NCI-H524 treated with DMSO at 0.1 percent for 48 hours (cell line): Measurements from ENCODE around the gene SPAG16.

ENCODE experiments used
- DNase-seq: peaks from one replicate; lab custom pipeline; 2025; lab: John Stamatoyannopoulos, UW

The SPAG16 gene

DNA sequence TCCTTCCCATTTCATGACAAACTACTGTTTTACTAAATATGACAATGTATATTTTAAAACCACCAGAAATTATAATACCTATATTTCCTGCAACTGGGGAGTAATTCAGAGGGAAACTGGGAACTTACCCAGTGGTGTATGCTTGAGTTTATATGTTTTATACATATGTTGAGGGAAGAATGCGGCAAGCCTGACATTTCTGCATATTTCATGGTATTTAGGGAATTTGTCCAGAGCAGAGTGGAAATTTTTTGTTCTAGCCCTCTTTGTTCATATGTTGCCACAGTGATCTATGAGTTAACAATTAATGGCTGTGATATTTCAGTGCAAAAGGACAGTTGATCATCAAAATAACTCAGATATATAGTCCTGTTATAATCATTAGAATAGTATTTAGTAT is 895.8 kb downstream of the SPAG16 start:
- no peak for DNase-seq

DNA sequence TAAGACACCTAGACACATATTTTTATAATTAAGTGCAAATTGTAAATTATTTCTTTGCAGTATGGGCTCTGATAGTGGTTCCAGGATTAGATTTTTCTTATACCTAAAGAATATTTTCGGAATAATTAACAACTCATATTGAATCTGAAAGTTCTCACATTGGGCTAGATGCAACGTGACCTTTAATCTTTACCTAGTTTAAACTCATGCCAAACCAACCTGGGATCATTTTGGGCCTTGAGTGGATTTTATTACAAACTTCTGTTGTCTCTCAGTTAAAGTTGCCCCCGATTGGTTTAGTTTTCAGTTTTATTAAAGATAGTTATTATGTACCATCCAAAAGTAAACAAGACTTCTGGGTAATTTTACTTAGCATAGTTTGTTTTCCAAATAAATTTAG is 896.4 kb downstream of the SPAG16 start:
- no peak for DNase-seq

- no peak for DNase-seq
Observed at GRCh38 chr2:214184461-214184860, 900.2 kb downstream of the SPAG16 start.

DNA sequence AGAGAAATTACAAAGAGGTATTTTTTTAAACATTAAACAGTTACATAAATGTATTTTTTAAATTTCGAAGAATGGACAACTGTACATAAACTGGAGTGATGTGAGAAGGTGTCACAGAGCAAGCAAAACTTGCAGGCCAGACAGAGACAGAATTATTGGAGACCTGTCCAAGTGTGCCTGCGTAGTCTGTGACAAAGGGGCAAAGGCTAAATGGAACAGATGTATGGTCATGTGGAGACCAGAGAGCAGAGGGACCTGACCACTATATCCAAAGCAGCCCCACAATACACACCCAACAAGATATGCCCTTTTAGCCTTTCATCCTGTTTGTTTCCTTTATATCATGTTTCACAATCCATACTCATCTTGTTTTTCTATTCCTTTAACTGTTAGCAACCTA is 901.3 kb downstream of the SPAG16 start:
- DNase-seq, result no peak

DNA sequence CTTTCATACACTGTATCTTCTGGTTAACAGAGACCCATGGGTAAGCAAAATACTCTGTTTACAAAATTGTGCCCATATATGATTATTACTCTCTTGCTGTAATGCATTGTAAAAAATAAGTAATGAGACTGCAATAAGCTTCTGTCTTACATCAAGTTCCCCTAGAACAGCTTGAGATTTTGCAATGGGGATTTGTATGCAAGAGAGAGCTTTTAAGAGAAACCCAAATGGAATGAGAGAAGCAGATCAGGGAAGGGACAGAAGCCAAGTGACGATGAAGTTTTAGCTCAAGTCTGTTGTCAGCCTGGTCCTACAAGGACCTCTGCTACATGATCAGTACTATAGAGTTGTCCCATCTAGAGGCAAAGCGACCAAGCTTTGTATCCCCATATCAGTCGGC is 908.4 kb downstream of the SPAG16 start:
- DNase-seq, result no peak

DNA sequence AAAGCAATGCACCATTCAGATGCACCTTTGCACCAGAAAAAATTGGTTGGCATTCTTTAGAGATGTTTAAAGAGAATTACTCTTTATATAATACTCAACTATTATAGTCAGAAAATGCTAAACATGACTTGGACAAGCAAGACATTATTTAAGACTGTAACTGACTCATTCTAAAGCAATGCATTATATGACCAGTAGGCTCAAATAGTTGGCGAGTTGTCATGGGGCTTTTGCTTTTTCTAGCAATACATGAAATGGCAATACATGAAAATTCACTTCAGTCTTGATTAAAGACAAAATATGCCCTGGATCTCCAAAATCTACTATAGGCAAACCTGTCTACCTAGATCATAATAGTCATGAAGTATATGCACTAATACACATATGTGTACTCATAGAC is 909.7 kb downstream of the SPAG16 start:
- DNase-seq, result no peak

DNA sequence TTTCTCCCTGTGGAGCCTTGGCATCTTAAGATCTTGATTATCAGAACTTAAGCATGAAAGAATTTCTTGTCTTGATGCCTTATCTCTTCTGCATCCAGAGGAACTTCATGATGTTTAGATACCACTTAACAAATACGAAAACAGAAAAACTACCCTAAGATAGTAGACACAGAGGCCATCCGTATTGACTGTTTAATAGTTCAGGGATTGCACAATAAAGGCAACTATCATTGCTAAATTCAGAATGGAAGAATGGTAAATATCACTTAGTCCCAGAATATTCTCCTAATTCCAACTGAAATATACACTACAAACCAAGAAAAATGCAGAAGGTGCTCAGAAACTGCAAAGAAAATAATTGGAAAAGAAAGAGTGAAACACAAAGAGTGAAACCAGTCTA is 912.0 kb downstream of the SPAG16 start:
- no peak for DNase-seq

GRCh38 chr2:214201892-214202291 is 917.6 kb downstream of the SPAG16 start:
- no peak for DNase-seq

- no peak for DNase-seq
Observed at GRCh38 chr2:214203214-214203613, 919.0 kb downstream of the SPAG16 start.

- DNase-seq, result no peak
Observed at GRCh38 chr2:214203744-214204289, 919.6 kb downstream of the SPAG16 start.

GRCh38 chr2:214215107-214215506 is 930.8 kb downstream of the SPAG16 start:
- no peak for DNase-seq

DNA sequence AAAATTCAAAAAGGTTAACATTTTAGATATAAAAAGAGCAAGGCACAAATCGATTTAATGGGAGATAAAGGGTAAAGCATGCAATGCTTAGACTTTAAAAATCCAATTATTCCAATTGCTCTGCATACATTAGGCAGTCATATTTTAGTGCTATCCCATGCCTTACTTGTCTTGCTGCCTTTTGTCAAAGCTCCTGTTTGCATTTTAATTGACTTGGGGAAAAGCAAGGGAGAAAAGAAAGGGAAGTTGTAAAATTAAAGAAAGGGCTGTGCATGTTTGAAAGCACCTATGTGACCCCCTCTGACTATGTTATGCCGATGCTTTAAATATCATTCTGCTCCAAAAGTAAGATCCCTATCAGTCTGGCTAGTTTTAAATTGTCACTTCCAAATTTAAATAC is 932.9 kb downstream of the SPAG16 start:
- DNase-seq, result no peak

GRCh38 chr2:214217599-214217998 is 933.3 kb downstream of the SPAG16 start:
- no peak for DNase-seq

GRCh38 chr2:214220251-214220650 is 936.0 kb downstream of the SPAG16 start:
- DNase-seq, result no peak

GRCh38 chr2:214226061-214226460 is 941.8 kb downstream of the SPAG16 start:
- DNase-seq, result no peak

DNA sequence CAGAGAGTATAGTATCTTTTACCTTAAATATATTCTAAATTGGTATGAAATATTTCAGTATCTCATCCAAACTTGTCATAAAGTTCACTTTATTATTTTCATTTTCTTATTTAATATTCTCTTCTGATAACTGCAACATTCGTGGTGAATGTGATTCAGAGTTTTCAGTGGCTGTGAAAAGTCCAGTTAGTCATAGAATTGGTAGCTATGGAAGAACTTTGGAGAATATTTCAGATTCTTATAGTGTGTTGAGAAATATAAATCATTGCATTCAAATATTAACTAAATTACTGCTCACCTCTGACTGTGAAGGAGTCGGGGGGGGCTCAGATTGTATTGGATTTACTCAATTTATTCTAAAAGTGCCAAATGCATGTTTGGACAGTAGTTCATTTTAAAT is 948.0 kb downstream of the SPAG16 start:
- no peak for DNase-seq

DNA sequence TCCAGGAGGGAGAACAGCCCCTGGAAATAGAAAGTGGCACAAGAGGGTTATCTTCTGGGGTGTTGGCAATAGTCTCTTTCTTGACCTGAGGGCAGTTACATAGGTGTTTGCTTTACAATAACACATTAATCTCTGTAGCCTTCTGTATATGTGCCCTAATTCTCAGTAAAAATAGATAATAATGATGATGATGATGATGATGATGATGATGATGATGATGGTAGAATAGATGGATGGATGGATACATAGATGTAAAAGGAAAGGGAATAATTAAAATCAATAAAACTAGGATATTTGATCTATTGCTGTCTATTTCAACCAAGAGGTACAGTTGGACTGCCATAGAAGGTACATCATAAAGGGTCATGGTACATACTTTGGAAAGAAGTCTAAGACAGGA is 948.9 kb downstream of the SPAG16 start:
- no peak for DNase-seq

- no peak for DNase-seq
Observed at GRCh38 chr2:214242797-214243196, 958.5 kb downstream of the SPAG16 start.

DNA sequence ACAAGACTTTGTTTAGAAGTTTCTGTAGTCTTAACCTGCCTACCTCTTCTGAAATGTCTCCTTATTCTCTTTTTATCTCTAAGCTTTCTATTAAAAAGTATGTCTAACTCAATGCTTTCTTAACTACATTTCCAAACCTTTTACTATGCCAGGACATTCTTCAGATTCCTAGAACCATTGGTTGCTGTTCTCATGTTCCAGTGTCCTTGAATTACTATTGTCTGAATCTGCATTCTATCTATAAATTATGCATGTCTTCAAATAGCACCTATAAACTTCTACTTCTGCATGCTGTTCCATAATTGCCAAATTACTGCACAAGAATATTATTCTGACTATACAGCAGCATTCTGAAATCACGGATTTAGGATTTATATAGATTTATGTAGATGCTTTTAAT is 960.6 kb downstream of the SPAG16 start:
- no peak for DNase-seq

GRCh38 chr2:214246417-214246816 is 962.2 kb downstream of the SPAG16 start:
- no peak for DNase-seq

GRCh38 chr2:214247531-214247930 is 963.3 kb downstream of the SPAG16 start:
- no peak for DNase-seq

DNA sequence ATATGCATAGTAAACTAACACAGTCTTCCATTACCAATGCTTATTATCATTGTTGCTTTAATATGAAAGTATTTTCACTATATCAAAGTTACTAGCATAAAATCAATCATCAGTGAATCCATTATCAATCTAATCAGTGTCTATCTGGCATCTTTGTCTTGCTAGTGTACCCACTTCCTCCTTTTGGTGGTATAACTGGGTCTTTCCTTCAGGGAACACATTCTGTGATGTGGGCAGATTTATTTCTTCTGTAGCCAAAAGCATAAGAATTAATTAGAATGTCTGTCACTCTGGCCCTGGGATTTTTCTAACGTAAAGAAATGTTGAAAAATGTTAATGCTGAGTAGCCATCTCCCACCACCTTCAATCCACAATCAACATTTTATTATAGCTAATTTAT is 970.8 kb downstream of the SPAG16 start:
- no peak for DNase-seq

DNA sequence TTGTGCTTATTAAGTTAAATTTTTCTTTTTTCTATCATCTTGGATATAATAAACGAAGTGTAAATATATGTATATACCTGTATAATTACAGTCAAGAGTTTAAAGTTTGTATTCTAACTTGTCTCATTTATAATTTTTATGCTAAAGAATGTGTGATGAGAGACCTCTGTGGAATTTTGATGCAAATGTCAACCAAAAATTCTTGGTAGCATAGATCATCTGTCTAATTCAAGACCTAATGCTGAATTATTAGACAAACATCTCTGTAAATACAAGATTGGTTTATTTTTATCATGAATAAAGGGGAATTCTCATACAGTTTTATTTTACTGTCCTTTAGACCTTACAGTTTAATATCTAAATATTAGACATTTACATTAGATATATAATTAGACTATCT is 977.4 kb downstream of the SPAG16 start:
- DNase-seq, result no peak

DNA sequence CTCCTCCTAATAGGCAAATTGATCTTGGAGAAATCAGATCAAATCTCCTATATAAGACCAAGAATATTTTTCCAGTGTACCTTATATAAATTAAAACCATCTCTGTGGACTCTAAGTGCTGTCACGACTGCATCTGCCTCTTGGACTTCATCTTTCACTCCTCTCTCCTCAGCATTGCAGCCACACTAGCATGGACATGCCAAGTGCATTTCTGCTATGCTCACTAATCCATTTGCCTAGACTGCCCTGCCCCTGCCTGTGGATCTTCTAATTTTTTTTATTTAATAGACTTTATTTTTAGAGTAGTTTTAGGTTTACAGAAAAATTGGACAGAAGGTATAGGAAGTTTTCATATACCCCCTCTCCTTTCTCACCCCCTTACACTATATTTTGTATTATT is 979.9 kb downstream of the SPAG16 start:
- DNase-seq, result no peak

GRCh38 chr2:214265991-214266489 is 981.8 kb downstream of the SPAG16 start:
- DNase-seq, result no peak
